ENCODE results near the gene NUP205.

- TF ChIP-seq CTCF (IDR thresholded peaks at IDR 0.05) (no peak), POLR2A (IDR thresholded peaks at IDR 0.05) (no peak), POLR2AphosphoS5 (IDR thresholded peaks at IDR 0.05) (no peak)
These were observed 87.0 kb downstream of the NUP205 start for GRCh38 chr7:135644729-135645128.
